Cardiac fibroblast (primary cell): ENCODE results near the gene PRDM11.
"Not testable (repeated sequence)": the region's sequence is repeated elsewhere in the genome, so short reads cannot be mapped to it uniquely, and the experiment has no call there.

Source experiments
- DNase-seq, 2 donors: peaks; one replicate each; pipeline versions ENCODE4 v3.0.0 to v3.0.0-alpha.2; 2010; ENCODE audit warnings: low read depth in 2 of 2
- H3K4me3 ChIP-seq, 2 donors: replicated peaks in 1 of 2; 1 replicate in 1 of 2; 2 replicates in 1 of 2; pipeline ENCODE4 v1.5.1; 2011; ENCODE audit warnings: low read depth in 2 of 2, low read length in 2 of 2, mild to moderate bottlenecking in 2 of 2, moderate library complexity in 1 of 2
- CTCF ChIP-seq: IDR thresholded peaks from one replicate; pipeline ENCODE4 v1.5.1; 2011; ENCODE audit warnings: low read depth, mild to moderate bottlenecking, low read length, inconsistent platforms

Gene PRDM11

GRCh38 chr11:45108070-45109064 is 38.1 kb upstream of the PRDM11 start:
- H3K4me3 ChIP-seq = no peak overlapping the region
- no peak for TF ChIP-seq CTCF
- no peak for DNase-seq

- no peak for DNase-seq
- TF ChIP-seq CTCF = no peak
- no peak overlapping the region for H3K4me3 ChIP-seq
Measured at GRCh38 chr11:45109400-45109799, 37.0 kb upstream of the PRDM11 start.

- H3K4me3 ChIP-seq = no peak overlapping the region
- peak; percentile 83 to 85 for DNase-seq
- peak; percentile 80 for TF ChIP-seq CTCF
Measured at GRCh38 chr11:45110562-45110961, 35.9 kb upstream of the PRDM11 start.

GRCh38 chr11:45113807-45114206 is 32.6 kb upstream of the PRDM11 start:
- H3K4me3 ChIP-seq = no peak overlapping the region
- no peak for DNase-seq
- no peak for TF ChIP-seq CTCF

GRCh38 chr11:45127836-45128235 is 18.6 kb upstream of the PRDM11 start:
- not testable (repeated sequence) for H3K4me3 ChIP-seq, DNase-seq

- no peak for DNase-seq
- H3K4me3 ChIP-seq = no peak overlapping the region
- TF ChIP-seq CTCF = no peak
Measured at GRCh38 chr11:45133878-45134277, 12.6 kb upstream of the PRDM11 start.

GRCh38 chr11:45141171-45141570 is 5.3 kb upstream of the PRDM11 start:
- no peak for TF ChIP-seq CTCF
- no peak overlapping the region for H3K4me3 ChIP-seq
- DNase-seq = no peak
